ENCODE results near the gene TBC1D24.

DNA sequence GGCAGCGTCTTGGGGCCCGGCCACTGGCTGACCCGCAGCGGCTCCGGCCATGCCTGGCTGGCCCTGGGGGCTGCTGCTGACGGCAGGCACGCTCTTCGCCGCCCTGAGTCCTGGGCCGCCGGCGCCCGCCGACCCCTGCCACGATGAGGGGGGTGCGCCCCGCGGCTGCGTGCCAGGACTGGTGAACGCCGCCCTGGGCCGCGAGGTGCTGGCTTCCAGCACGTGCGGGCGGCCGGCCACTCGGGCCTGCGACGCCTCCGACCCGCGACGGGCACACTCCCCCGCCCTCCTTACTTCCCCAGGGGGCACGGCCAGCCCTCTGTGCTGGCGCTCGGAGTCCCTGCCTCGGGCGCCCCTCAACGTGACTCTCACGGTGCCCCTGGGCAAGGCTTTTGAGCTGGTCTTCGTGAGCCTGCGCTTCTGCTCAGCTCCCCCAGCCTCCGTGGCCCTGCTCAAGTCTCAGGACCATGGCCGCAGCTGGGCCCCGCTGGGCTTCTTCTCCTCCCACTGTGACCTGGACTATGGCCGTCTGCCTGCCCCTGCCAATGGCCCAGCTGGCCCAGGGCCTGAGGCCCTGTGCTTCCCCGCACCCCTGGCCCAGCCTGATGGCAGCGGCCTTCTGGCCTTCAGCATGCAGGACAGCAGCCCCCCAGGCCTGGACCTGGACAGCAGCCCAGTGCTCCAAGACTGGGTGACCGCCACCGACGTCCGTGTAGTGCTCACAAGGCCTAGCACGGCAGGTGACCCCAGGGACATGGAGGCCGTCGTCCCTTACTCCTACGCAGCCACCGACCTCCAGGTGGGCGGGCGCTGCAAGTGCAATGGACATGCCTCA lies 3.1 kb upstream of the TBC1D24 start:
- TF ChIP-seq CTCF (IDR thresholded peaks at IDR 0.05) (no peak), EZH2 (IDR thresholded peaks at IDR 0.05; ENCODE audit: borderline replicate concordance, insufficient read depth, low read depth, low read length, poor library complexity, severe bottlenecking) (no peak)

Measured in B cell (primary cell).